ENCODE data around the gene TRAF3IP3.

DNA sequence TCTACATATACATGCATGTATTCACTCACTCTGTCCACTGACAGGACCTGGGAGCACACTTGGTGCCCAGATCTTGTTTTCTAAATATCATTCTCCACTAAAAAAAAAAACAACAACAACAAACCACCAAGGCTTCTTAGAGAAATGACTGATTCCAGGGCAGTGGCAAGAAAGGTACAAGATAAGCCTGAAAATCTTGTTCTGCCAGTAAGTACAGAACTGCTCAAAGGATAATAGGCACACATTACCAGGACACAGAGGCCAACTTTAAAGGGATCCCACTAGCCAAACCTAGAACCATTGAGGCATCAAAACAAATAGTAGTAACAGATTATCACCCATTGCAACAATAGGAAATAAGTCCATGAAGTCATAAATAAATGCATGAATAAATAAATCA lies 40.5 kb upstream of the TRAF3IP3 start:
- TF ChIP-seq, protein P1, sequence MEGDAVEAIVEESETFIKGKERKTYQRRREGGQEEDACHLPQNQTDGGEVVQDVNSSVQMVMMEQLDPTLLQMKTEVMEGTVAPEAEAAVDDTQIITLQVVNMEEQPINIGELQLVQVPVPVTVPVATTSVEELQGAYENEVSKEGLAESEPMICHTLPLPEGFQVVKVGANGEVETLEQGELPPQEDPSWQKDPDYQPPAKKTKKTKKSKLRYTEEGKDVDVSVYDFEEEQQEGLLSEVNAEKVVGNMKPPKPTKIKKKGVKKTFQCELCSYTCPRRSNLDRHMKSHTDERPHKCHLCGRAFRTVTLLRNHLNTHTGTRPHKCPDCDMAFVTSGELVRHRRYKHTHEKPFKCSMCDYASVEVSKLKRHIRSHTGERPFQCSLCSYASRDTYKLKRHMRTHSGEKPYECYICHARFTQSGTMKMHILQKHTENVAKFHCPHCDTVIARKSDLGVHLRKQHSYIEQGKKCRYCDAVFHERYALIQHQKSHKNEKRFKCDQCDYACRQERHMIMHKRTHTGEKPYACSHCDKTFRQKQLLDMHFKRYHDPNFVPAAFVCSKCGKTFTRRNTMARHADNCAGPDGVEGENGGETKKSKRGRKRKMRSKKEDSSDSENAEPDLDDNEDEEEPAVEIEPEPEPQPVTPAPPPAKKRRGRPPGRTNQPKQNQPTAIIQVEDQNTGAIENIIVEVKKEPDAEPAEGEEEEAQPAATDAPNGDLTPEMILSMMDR (IDR thresholded peaks at IDR 0.05) = no peak
- TF ChIP-seq POLR2AphosphoS5 (IDR thresholded peaks at IDR 0.05) = no peak
